Prostate gland (tissue), 2 donors: ENCODE data around the gene ZC2HC1C. TPM values are rescaled to one million over a fixed set of nuclear protein-coding genes. Genes with fewer than 3 reads are reported as not detected.

Source experiments
- DNase-seq: peaks from one replicate; pipeline ENCODE4 v3.0.0-alpha.2; 2019; ENCODE audit warnings: low spot score
- H3K27ac ChIP-seq, 2 donors: fragments of 200-600 bp; sonication (generic); 2 replicates each; pipeline ENCODE4 v1.5.1; 2017 to 2019
- H3K27me3 ChIP-seq: fragments of 200-600 bp; sonication (generic); replicated peaks from 2 replicates; pipeline ENCODE4 v1.5.1; 2019; ENCODE audit not compliant: insufficient read depth
- H3K36me3 ChIP-seq, 2 donors: fragments of 200-600 bp; sonication (generic); 1 replicate in 1 of 2; 2 replicates in 1 of 2; pipeline versions ENCODE4 v1.5.1 to v1.8.1; 2017 to 2019
- H3K4me1 ChIP-seq: fragments of 200-600 bp; sonication (generic); replicated peaks from 2 replicates; pipeline ENCODE4 v1.5.1; 2019
- H3K4me3 ChIP-seq, 2 donors: fragments of 200-600 bp; sonication (generic); 2 replicates each; pipeline ENCODE4 v1.5.1; 2017 to 2019
- H3K9me3 ChIP-seq: fragments of 200-600 bp; sonication (generic); 2 replicates; pipeline ENCODE4 v1.5.1; 2017
- CTCF ChIP-seq, 4 experiments: fragments of 200-600 bp in 2 of 4; fragments of 450-650 bp in 2 of 4; sonication (generic) in 2 of 4; IDR thresholded peaks; 1 replicate in 3 of 4; 2 replicates in 1 of 4; pipeline ENCODE4 v1.5.1; 2016 to 2019; ENCODE audit warnings: antibody characterized with exemption in 4 of 4, mild to moderate bottlenecking in 2 of 4, moderate library complexity in 2 of 4
- POLR2A ChIP-seq: fragments of 450-650 bp; IDR thresholded peaks from one replicate; pipeline ENCODE4 v1.6.1; 2016; ENCODE audit warnings: antibody characterized with exemption, mild to moderate bottlenecking
- POLR2AphosphoS5 ChIP-seq: sonication (generic); formaldehyde crosslinking; IDR thresholded peaks from one replicate; pipeline ENCODE4 v1.6.1; 2017; ENCODE audit warnings: antibody characterized with exemption
- WGBS: methylation state at CpG from one replicate; pipeline ENCODE4 v1.1.5; 2018; 5-methylcytosine and 5-hydroxymethylcytosine counted together
- intact Hi-C: fragments of 100-400 bp; cut with DNase I; formaldehyde crosslinking; loops from one replicate; pipeline ENCODE4 v1.14.2; 2022
- total RNA-seq, 2 donors: library from RNA; depleted of rRNA; stranded (reverse); fragments of >200 nt; gene quantifications; one replicate each; pipeline ENCODE4 v1.1.0, GENCODE V29; 2016

Gene ZC2HC1C
- total RNA-seq, 2 donors from 2014 or later = 1.8 to 19.4 TPM

GRCh38 chr14:75088566-75089373 is 19.3 kb downstream of the ZC2HC1C start:
- Histone ChIP-seq H3K36me3 (peaks cover 0 to 5% of the 10 kb centered on the region in 2 donors), H3K9me3 (no peaks in the 10 kb centered on the region), H3K4me1 (no peaks in the 10 kb centered on the region), H3K4me3 (no peak overlapping the region), H3K27me3 (no peaks in the 10 kb centered on the region), H3K27ac (no peak overlapping the region)
- TF ChIP-seq POLR2AphosphoS5 (peak; percentile 26), CTCF (IDR thresholded peaks at IDR 0.05) (peak; percentile 30 to 77 (median 71)), POLR2A (no peak)
- WGBS = 68% methylated on average over 7 of the region's 7 CpGs
- peak; percentile 52 for DNase-seq
- intact Hi-C loops = loop anchor here (2.0 to 5.0 kb wide), 3 partner anchors 142 to 226 kb away; no protein-coding TSS in a partner anchor

GRCh38 chr14:75090353-75090752 is 20.9 kb downstream of the ZC2HC1C start:
- DNase-seq = no peak
- Histone ChIP-seq H3K4me1 (no peaks in the 10 kb centered on the region), H3K4me3 (no peak overlapping the region), H3K36me3 (peaks cover 1 to 3% of the 10 kb centered on the region in 2 donors), H3K27ac (no peak overlapping the region), H3K27me3 (no peaks in the 10 kb centered on the region), H3K9me3 (no peaks in the 10 kb centered on the region)
- intact Hi-C loops = no loop called here
- WGBS = 90% methylated on average over 3 of the region's 3 CpGs
- no peak for TF ChIP-seq POLR2A

- Histone ChIP-seq H3K27ac (no peak overlapping the region), H3K27me3 (no peaks in the 10 kb centered on the region), H3K36me3 (peaks cover 3 to 6% of the 10 kb centered on the region in 2 donors), H3K9me3 (no peaks in the 10 kb centered on the region), H3K4me1 (no peaks in the 10 kb centered on the region), H3K4me3 (no peak overlapping the region)
- 91% methylated on average over 8 of the region's 8 CpGs for WGBS
- DNase-seq = no peak
- TF ChIP-seq POLR2AphosphoS5 (no peak), CTCF (IDR thresholded peaks at IDR 0.05) (no peak), POLR2A (no peak)
- intact Hi-C loops = no loop called here
Measured at GRCh38 chr14:75091251-75091650, 21.8 kb downstream of the ZC2HC1C start.

GRCh38 chr14:75092698-75093097 is 23.3 kb downstream of the ZC2HC1C start:
- no peak for TF ChIP-seq POLR2AphosphoS5
- TF ChIP-seq POLR2A = no peak
- Histone ChIP-seq H3K27ac (no peak overlapping the region), H3K9me3 (no peaks in the 10 kb centered on the region), H3K27me3 (no peaks in the 10 kb centered on the region), H3K36me3 (peaks cover 0 to 6% of the 10 kb centered on the region in 2 donors), H3K4me3 (no peak overlapping the region), H3K4me1 (no peaks in the 10 kb centered on the region)
- no peak for DNase-seq
- intact Hi-C loops = no loop called here
- WGBS = 86% methylated on average over 2 of the region's 2 CpGs

GRCh38 chr14:75094896-75095295 is 25.5 kb downstream of the ZC2HC1C start:
- DNase-seq = no peak
- Histone ChIP-seq H3K4me1 (no peaks in the 10 kb centered on the region), H3K27ac (no peak overlapping the region), H3K27me3 (no peaks in the 10 kb centered on the region), H3K4me3 (no peak overlapping the region), H3K36me3 (peaks cover 3 to 6% of the 10 kb centered on the region in 2 donors), H3K9me3 (no peaks in the 10 kb centered on the region)
- TF ChIP-seq POLR2A (no peak), CTCF (IDR thresholded peaks at IDR 0.05) (no peak), POLR2AphosphoS5 (no peak)
- intact Hi-C loops = no loop called here
- WGBS = 92% methylated on average over 3 of the region's 3 CpGs

- Histone ChIP-seq H3K27me3 (no peaks in the 10 kb centered on the region), H3K4me1 (no peaks in the 10 kb centered on the region), H3K27ac (no peak overlapping the region), H3K4me3 (no peak overlapping the region), H3K9me3 (no peaks in the 10 kb centered on the region), H3K36me3 (peaks cover 3 to 6% of the 10 kb centered on the region in 2 donors)
- TF ChIP-seq POLR2AphosphoS5 (no peak), CTCF (IDR thresholded peaks at IDR 0.05) (no peak), POLR2A (no peak)
- intact Hi-C loops = no loop called here
- no peak for DNase-seq
- WGBS = 94% methylated on average over 4 of the region's 4 CpGs
Measured at GRCh38 chr14:75095690-75096089, 26.2 kb downstream of the ZC2HC1C start.
